NCI-H128 (cell line): Measurements from ENCODE around the gene ARL14EPL.
"Not testable (repeated sequence)": the region's sequence is repeated elsewhere in the genome, so short reads cannot be mapped to it uniquely, and the experiment has no call there.

Source experiments
- DNase-seq: peaks from one replicate; lab custom pipeline; 2025; ENCODE audit not compliant: unreplicated experiment; lab: John Stamatoyannopoulos, UW

Gene ARL14EPL

DNA sequence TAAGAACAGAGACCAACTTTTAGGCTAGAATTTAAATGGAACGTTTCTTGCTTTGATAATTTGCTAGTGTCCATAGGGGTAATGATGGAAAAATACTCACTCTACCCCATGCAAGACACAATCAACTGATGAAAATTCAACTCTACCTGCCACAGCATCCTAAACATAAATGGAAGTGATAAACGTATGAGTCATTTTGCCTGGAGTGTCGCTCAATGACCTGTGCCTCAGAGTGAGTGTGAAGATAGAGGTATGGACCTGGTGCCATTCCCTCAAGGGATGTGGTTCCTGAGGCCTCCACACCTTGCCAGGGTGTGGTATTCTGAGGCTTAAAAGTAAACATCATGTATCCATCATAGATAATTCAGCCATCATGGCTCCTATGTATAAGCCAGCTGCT, 14.0 kb downstream of the ARL14EPL start:
- DNase-seq: no peak

DNA sequence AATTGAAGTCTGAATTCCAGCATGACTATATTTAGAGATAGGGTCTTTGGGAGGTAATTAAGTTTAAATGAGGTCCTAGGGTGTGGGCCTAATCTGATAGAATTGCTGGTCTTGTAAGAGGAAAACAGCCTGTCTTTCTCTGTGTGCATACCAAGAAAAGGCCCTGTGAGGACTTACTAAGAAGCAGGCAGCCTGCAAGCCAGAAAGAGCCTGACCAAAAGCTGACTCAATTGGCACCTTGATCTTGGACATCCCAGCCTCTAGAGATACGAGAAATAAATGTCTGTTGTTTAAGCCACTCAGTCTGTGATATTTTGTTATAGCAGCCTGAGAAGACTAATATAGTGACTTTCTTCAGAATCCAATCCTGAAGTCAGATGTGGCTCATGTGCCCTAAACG, 14.6 kb downstream of the ARL14EPL start:
- DNase-seq: no peak

DNA sequence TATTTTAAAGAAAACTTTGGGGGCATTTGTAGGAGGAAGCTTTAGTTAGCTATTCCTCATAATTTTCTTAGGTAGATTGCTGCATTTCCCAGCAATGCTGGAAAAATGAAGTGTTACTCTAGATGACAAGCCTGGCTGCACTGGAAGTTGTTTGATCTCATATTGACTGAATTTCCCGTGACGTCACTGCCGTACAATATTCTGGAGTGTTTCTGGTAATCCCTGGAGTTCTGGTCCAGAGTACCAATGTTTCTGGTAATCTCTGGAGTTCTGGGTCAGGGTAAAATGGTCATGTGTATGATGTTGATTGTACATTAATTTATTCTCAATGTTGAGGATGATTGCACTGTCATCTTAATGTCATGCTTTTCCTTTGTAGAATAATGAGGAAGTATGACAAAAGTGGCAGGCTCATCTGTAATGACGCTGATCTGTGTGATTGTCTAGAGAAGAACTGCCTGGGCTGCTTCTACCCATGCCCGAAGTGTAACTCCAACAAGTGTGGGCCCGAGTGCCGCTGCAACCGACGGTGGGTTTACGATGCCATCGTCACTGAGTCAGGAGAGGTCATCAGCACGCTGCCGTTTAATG, 26.2 kb downstream of the ARL14EPL start:
- no peak for DNase-seq

GRCh38 chr5:116062352-116062751, 30.1 kb downstream of the ARL14EPL start:
- DNase-seq: no peak

DNA sequence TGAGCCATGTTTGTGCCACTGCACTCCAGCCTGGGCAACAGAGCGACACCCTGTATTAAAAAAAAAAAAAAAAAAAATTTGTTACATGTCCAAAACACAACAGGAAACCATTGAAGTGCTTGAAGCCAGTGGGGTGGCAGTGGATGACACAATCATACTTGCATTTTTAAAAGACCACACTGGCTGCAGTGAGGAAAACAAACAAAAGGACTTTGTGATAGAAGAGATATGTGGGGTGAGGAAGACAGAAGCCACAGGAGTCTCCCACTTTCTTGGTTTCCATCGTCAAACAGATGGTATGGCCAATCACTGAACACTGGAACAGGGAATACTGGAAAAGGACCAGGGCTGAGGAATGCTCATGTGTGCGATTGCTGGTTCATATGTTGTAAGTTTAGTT, 31.7 kb downstream of the ARL14EPL start:
- no peak for DNase-seq

- no peak for DNase-seq
Measured at GRCh38 chr5:116068028-116068632, 35.9 kb downstream of the ARL14EPL start.

DNA sequence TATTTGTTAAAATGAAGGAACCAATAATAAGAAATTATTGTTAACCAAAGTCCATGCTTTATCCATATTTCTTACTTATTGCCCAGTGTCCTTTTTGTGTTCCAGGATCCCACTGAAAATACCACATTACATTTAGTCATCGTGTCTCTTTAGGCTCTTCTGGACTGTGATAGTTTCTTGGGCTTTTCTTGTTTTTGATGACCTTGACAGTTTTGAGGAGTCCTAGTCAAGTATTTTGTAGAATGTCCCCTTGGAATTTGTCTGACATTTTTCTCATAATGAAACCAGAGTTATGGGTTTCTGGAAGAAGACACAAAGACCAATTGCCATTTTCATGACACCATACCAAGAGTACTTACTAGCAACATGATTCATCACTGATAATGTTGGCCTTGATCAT, 38.9 kb downstream of the ARL14EPL start:
- DNase-seq: no peak

GRCh38 chr5:116075191-116075831, 43.0 kb downstream of the ARL14EPL start:
- DNase-seq: no peak

DNA sequence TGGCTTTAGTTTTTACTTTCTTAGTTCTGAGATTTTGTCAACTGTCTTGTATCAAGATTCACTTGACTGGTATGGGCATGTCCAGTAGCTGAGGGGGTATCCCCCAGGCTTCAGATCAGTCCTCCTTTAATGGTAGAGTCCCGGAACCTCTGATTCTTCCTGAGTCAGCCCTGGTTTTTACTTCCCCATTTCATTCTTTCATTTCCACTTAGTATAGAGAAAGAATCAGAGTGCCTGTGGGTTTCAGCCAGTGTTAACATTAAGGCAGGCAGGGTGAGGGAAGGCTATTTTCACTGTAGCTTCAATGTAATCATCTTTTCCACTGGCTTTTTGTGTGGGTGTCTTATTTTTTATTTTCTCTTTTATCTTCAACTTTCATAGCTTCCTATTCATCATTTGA, 44.2 kb downstream of the ARL14EPL start:
- DNase-seq: no peak

GRCh38 chr5:116078199-116078598, 45.9 kb downstream of the ARL14EPL start:
- DNase-seq: no peak

DNA sequence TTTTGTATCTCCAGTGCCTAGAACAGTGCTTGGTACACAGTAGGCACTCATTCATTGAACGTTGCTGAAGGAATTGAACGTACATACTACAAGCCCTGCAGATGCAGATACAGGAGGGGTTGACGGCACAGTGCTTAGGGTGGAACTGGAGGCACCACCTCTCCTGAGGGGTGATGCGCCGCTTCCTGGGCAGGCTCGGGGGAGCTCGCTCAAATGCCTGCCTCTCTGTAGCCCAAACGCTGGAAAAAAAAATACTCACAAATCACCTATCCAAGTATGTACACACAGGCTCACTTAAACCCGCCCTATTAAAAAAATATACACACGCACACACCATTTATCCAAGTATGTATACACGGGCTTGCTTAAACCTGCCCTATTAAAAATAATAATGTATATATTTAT, 52.0 kb downstream of the ARL14EPL start:
- DNase-seq: no peak

DNA sequence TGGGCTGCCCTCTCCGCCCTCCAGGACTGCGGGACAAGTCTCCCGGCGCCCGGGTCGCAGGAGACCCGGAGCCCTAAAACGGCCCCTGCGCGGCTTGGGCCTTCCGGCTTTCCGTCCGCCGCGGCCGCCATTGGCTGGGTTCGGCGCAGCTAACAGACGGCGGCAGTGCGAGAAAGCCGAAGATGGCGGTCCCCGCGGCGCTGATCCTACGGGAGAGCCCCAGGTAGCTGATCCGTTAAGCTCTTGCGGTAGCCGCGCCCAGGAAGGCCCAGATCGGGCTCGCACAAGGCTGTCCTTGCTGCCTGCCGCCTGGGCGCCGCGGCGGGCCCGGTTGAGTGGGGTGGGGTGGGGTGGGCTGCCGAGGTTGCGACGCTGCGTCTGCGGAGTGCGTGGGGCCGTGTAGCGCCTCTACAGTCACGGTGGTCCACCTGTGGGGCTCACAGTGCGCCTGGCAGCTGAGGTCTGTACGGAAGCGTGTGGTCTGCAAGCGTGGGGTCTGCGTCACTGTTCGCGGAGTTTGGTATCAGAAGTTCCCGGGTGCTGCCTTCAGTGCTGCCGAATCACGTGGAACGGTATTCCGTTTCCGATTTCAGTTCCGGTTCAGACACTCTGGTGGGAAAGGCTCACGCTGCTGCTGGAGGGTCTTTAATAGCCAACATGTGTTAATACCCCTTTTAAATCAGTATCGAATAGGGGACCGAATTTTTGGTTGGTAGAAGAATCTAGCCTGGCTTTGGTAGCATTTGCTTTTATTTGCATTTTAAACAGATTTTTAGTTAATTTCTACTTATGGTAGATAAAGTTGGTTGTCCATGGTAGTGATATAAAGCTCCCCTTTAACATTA, 52.8 kb downstream of the ARL14EPL start, which contains the start of gene COMMD10:
TSS of gene COMMD10 (plus strand) at position 155 of the 845 bp plus-strand sequence.
- peak; percentile 50 for DNase-seq

GRCh38 chr5:116086309-116086708, 54.0 kb downstream of the ARL14EPL start:
- not testable (repeated sequence) for DNase-seq

GRCh38 chr5:116088062-116088461, 55.8 kb downstream of the ARL14EPL start:
- DNase-seq: no peak

GRCh38 chr5:116090302-116090701, 58.0 kb downstream of the ARL14EPL start:
- no peak for DNase-seq

GRCh38 chr5:116091416-116091815, 59.1 kb downstream of the ARL14EPL start:
- no peak for DNase-seq

GRCh38 chr5:116097301-116097700, 65.0 kb downstream of the ARL14EPL start:
- no peak for DNase-seq

DNA sequence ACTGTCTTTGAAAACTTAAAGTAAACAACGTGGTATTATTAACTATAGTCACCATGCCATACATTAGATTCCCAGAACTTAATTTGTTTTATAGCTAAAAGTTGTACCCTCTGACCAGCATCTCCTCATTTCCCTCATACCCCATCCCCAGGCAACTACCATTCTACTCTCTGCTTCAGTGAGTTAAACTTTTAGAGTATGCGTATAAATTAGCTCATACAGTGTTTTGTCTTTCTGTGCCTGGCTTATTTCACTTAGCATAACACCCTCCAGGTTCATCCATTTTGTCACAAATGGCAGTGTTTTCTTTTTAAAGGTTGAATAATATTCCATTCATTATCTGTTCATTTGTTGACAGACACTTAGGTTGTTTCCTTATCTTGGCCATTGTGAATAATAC, 66.7 kb downstream of the ARL14EPL start:
- DNase-seq: no peak

- DNase-seq: not testable (repeated sequence)
Measured at GRCh38 chr5:116104941-116105340, 72.7 kb downstream of the ARL14EPL start.
